Central memory CD8-positive, alpha-beta T cell (primary cell): ENCODE data around the gene P2RX5.

Experiments
- ATAC-seq: fragments of 150-1000 bp; cut with Tn5 transposase; replicated peaks from 2 replicates; pipeline ENCODE4 v1.10.0; 2022; ENCODE audit warnings: mild to moderate bottlenecking, moderate FRiP score, moderate number of reproducible peaks; ENCODE audit not compliant: poor library complexity, severe bottlenecking; ENCODE audit errors: extremely low read depth
- DNase-seq, 2 donors: peaks; one replicate each; pipeline ENCODE4 v3.0.0; 2021; ENCODE audit warnings: low spot score in 2 of 2
- H3K27ac Mint-ChIP-seq: one replicate; pipeline ENCODE4 v1.8.0; 2022; ENCODE audit warnings: low read depth, mild to moderate bottlenecking, moderate library complexity, mixed read lengths
- H3K27me3 Mint-ChIP-seq: one replicate; pipeline ENCODE4 v1.8.0; 2022; ENCODE audit warnings: mixed read lengths
- H3K36me3 Mint-ChIP-seq: one replicate; pipeline ENCODE4 v1.8.0; 2022; ENCODE audit warnings: mild to moderate bottlenecking, moderate library complexity, mixed read lengths; ENCODE audit not compliant: insufficient read depth
- H3K4me1 Mint-ChIP-seq: one replicate; pipeline ENCODE4 v1.8.0; 2022; ENCODE audit warnings: mixed read lengths
- H3K4me3 Mint-ChIP-seq: one replicate; pipeline ENCODE4 v1.8.0; 2022; ENCODE audit warnings: mild to moderate bottlenecking, moderate library complexity, mixed read lengths
- H3K9me3 Mint-ChIP-seq: one replicate; pipeline ENCODE4 v1.8.0; 2022; ENCODE audit warnings: mixed read lengths

P2RX5 gene

DNA sequence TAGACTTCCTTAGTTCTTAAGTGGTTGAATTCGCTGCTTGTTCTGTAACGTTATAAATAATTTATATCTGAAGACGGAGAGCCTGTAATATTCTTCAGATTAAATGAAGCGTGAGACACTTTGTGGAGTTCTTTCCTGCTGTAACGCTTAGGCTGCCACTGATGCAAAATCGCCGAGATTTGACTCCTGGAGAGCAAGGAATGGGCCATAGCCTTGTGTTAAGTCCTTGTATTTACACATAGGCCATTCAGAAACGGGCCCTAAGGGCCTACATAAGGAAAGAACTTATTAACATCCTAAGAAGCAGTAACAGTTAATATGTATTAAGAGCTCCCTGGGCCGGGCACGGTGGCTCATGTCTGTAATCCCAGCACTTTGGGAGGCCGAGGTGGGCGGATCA, 26.4 kb downstream of the P2RX5 start:
- Mint-ChIP-seq H3K27ac (peak overlapping the region; percentile 95), H3K36me3 (peaks cover 14% of the 10 kb centered on the region), H3K9me3 (no peaks in the 10 kb centered on the region), H3K4me1 (peaks cover 22% of the 10 kb centered on the region), H3K27me3 (no peaks in the 10 kb centered on the region), H3K4me3 (peak overlapping the region; percentile 95)
- no peak for DNase-seq
- no peak for ATAC-seq

GRCh38 chr17:3669085-3669347, 26.9 kb downstream of the P2RX5 start:
- Mint-ChIP-seq H3K27me3 (no peaks in the 10 kb centered on the region), H3K9me3 (no peaks in the 10 kb centered on the region), H3K27ac (peak overlapping the region; percentile 95), H3K36me3 (peaks cover 15% of the 10 kb centered on the region), H3K4me3 (peak overlapping the region; percentile 95), H3K4me1 (peaks cover 22% of the 10 kb centered on the region)
- DNase-seq, result no peak
- ATAC-seq, result no peak

GRCh38 chr17:3668279-3669084, 27.5 kb downstream of the P2RX5 start, which contains the start of the genes EMC6 and TAX1BP3:
EMC6 (plus strand) TSS chr17:3668812; CDS start chr17:3669147, 335 bp downstream.
TAX1BP3 (minus strand) TSS chr17:3668578; CDS start chr17:3668526, 52 bp downstream.
- Mint-ChIP-seq H3K36me3 (peaks cover 15% of the 10 kb centered on the region), H3K9me3 (no peaks in the 10 kb centered on the region), H3K4me1 (peaks cover 22% of the 10 kb centered on the region), H3K4me3 (peak within 1 kb of the TSS; percentile 95), H3K27ac (peak within 1 kb of the TSS; percentile 95), H3K27me3 (no peaks in the 10 kb centered on the region)
- ATAC-seq (peak; percentile 96), DNase-seq (peak; percentile 99 to 100)

DNA sequence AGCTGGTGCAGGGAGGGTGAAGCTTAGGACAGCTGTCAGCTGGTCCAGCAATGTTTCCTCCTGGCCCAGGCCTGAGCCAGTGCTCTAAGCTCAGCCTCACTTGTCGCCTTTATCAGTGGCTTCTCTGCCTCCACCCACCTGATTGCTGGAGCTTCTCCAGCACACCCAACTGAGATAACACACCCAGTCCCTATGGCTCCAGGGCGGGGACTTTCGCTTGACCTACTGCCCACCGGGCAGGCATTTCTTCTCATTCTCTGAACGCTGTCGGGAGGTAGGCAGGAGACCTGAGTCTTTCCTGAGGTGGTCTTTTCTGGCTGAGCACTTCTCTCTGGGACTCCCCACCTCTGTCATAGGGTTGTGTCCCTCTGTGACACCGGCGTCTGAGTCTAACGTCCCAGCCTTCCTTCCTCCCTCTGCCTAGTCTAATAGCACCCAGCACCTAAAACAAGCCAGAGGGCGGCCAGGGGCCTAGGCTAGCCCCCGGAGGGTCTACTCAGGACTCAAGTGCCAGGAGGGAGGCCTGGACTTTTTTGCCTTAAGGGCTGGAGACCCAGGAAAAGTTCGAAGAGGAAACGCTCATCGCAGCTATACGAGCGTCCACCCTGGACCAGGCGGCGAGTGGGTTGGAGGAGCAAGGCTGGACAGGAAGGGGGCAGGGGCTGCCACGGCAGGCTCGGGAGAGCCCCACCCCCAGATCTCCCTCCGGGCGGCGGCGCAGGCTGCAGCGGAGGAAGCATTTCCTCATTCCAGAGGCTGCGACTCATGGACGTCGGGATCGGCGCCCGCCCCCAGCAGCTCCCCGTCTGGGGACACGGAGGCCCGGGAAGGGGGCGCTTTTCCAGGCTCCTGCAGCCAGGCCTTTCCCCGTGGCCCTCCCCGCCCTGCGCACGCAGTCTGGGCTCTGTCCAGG, 28.3 kb downstream of the P2RX5 start:
- ATAC-seq, result peak; percentile 5

DNA sequence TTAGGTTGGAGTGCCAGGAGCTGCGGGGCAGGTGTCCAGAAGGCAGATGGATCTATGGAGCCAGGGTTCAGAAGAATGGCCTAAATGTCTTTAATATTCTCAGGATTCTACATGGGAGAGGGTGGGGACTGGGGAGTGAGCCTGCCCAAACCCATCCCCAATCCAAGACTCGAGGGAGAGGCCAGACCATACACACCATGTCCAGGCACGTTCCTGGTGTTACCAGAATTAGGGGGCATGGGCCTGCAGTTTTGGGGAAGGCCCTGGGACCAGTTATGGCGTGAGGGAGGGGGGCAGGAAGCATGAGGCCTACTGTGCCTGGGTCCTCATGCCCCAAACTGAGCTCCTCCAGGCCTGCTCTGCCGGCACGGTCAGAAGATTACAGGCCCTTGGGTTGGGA, 29.4 kb downstream of the P2RX5 start:
- Mint-ChIP-seq H3K36me3 (peaks cover 15% of the 10 kb centered on the region), H3K4me1 (peaks cover 19% of the 10 kb centered on the region), H3K4me3 (peak overlapping the region; percentile 95), H3K27me3 (no peaks in the 10 kb centered on the region), H3K27ac (peak overlapping the region; percentile 75), H3K9me3 (no peaks in the 10 kb centered on the region)
- DNase-seq (no peak), ATAC-seq (no peak)

More for the DNA sequence above, 28.3 kb downstream of the P2RX5 start:
- no peaks in the 10 kb centered on the region for H3K27me3 Mint-ChIP-seq
- no peak for DNase-seq
- H3K4me1 Mint-ChIP-seq, result peaks cover 22% of the 10 kb centered on the region
- no peaks in the 10 kb centered on the region for H3K9me3 Mint-ChIP-seq
- peak overlapping the region; percentile 95 for H3K4me3 Mint-ChIP-seq
- peak overlapping the region; percentile 95 for H3K27ac Mint-ChIP-seq
- peaks cover 15% of the 10 kb centered on the region for H3K36me3 Mint-ChIP-seq

DNA sequence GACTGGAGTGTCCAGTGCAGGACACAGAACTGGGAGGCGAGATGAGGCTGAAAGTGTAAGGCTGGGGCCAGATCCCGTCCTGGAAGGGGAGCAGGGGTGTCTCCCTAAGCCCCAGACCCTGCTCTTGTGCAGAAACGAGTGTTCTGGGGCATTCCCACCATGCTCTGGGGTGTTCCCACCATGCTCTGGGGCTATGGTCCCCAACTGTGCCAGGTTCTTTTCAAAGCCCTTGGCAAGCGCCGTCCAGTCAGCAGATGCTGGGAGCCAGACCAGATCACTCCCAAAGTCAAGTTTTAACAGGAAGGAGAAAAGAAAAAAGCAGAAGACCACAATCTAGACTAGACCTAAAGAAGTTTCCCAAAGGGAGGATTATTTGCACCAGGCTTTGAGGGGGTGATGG, 30.1 kb downstream of the P2RX5 start:
- Mint-ChIP-seq H3K36me3 (peaks cover 15% of the 10 kb centered on the region), H3K4me1 (peaks cover 17% of the 10 kb centered on the region), H3K9me3 (no peaks in the 10 kb centered on the region), H3K27ac (peak overlapping the region; percentile 75), H3K4me3 (peak overlapping the region; percentile 95), H3K27me3 (no peaks in the 10 kb centered on the region)
- ATAC-seq, result no peak
- DNase-seq, result no peak

DNA sequence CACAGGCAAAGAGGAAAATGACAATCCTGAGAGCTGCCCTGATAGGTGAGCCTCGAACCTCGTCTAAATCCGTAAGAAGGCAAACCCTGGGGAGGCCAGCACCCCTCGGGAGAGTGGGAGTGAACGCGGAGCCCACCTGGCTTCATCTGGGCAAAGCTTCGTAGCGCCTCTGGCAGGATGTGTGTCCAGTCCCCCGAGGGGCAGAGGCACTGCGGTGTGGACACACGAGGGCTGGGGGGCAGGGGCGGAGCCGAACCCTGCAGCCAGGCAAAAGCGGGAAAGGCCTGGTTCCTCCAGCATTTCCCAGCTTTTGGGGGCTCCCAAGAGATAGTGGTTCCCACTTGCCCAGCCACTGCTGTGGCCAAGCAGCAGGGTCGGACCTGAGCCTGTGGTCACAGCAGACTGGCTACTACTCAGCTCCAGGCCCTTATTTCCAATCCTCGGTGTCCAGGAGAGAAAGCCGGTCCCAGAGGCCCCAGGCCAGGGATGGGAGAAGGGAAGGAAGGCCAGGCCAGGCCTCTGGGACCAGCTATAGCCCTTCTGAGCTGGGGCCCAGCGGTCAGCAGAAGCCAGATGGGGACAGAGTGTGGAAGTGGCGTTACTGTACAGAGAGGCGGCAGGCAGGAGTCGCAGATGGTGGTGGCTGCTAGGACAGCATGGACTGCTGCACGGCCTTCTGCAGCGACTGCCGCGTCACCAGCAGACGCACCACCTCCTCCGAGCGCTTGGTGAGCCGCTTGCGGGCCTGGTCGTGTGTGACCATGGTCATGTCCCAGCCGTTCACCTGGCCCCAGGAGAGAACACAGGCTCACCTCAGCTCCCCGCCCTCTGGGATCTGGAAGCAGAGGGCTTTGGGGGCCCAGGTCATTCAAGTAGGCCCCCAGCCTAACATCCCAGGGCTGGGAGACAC, 32.6 kb downstream of the P2RX5 start:
- Mint-ChIP-seq H3K27me3 (no peaks in the 10 kb centered on the region), H3K27ac (no peak overlapping the region), H3K4me3 (no peak overlapping the region), H3K4me1 (peaks cover 6% of the 10 kb centered on the region), H3K36me3 (peaks cover 6% of the 10 kb centered on the region), H3K9me3 (no peaks in the 10 kb centered on the region)
- ATAC-seq (no peak), DNase-seq (no peak)

DNA sequence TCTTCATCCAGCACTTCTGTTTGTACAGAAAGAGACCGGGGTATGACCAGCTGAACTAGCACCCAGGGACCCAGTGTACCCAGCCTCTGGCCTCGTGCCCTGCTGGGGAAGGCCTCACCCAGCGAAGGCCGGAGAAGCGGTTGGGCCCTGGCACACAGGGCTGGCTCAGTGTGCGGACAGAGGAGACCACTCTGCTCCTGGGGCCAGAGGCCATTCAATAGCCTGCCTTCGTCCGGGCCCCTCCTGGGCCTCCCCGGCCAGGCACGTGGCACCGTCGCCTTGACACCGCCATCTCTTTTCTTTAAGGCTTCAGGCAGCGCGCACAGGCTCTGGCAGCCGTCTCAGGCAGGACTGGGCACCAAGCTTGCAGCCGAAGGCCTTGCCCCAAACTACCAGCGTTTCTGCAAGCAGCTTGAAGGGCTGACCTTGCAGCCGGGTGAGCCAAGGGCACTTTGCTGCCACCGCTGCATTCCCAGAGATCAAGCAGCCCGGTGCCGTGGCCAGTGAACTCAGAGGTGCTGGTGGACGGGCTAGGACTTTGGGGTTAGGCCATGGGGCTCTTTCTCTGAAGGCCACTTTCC, 35.6 kb downstream of the P2RX5 start:
- no peak for DNase-seq
- no peaks in the 10 kb centered on the region for H3K27me3 Mint-ChIP-seq
- ATAC-seq, result no peak
- no peaks in the 10 kb centered on the region for H3K9me3 Mint-ChIP-seq
- H3K27ac Mint-ChIP-seq, result no peak overlapping the region
- no peak overlapping the region for H3K4me3 Mint-ChIP-seq
- H3K36me3 Mint-ChIP-seq, result peaks cover 3% of the 10 kb centered on the region
- no peaks in the 10 kb centered on the region for H3K4me1 Mint-ChIP-seq

- DNase-seq, result no peak
- Mint-ChIP-seq H3K27me3 (no peaks in the 10 kb centered on the region), H3K27ac (no peak overlapping the region), H3K4me1 (no peaks in the 10 kb centered on the region), H3K9me3 (no peaks in the 10 kb centered on the region), H3K36me3 (peaks cover 2% of the 10 kb centered on the region), H3K4me3 (no peak overlapping the region)
- no peak for ATAC-seq
These were observed 36.3 kb downstream of the P2RX5 start for GRCh38 chr17:3659541-3660111.

GRCh38 chr17:3658784-3659449, 37.0 kb downstream of the P2RX5 start:
- Mint-ChIP-seq H3K9me3 (no peaks in the 10 kb centered on the region), H3K4me1 (no peaks in the 10 kb centered on the region), H3K27ac (no peak overlapping the region), H3K4me3 (no peak overlapping the region), H3K27me3 (no peaks in the 10 kb centered on the region), H3K36me3 (no peaks in the 10 kb centered on the region)
- DNase-seq (no peak), ATAC-seq (no peak)
